CD4-positive, alpha-beta T cell (primary cell): ENCODE data around the gene DNAJA2. TPM values are rescaled to one million over a fixed set of nuclear protein-coding genes. Genes with fewer than 3 reads are reported as not detected.
"Not testable (repeated sequence)": the region's sequence is repeated elsewhere in the genome, so short reads cannot be mapped to it uniquely, and the experiment has no call there.

Experiments
- ATAC-seq: fragments of 200-7000 bp; cut with Tn5 transposase; one replicate; pipeline ENCODE4 v1.10.0; 2022; ENCODE audit warnings: mild to moderate bottlenecking; ENCODE audit not compliant: poor library complexity
- CTCF ChIA-PET: fragments of 350-600 bp; sonication (Branson Sonifier 250); formaldehyde crosslinking; loops from one replicate; lab custom pipeline; 2021; ENCODE audit warnings: antibody characterized with exemption, inconsistent platforms; lab: Charles Lee
- POLR2A ChIA-PET: fragments of 350-600 bp; sonication (Branson Sonifier 250); formaldehyde crosslinking; loops from one replicate; lab custom pipeline; 2021; ENCODE audit warnings: antibody characterized with exemption, inconsistent platforms; lab: Charles Lee
- DNase-seq, 14 experiments: peaks; one replicate each; pipeline ENCODE4 v3.0.0-alpha.2; 2013 to 2020; ENCODE audit warnings: mixed read lengths in 2 of 14
- H3K27ac ChIP-seq, 2 donors: one replicate each; pipeline versions ENCODE4 v1.5.1 to v1.7.0; 2013; ENCODE audit warnings: low read length in 2 of 2, low read depth in 1 of 2, mild to moderate bottlenecking in 1 of 2
- H3K27me3 ChIP-seq, 2 experiments: 1 replicate in 1 of 2; 2 replicates in 1 of 2; pipeline versions ENCODE4 v1.6.1 to v1.7.0; 2013; ENCODE audit warnings: low read length in 2 of 2, control low read depth in 1 of 2, mild to moderate bottlenecking in 1 of 2, moderate library complexity in 1 of 2; ENCODE audit not compliant: insufficient read depth in 2 of 2, control insufficient read depth in 1 of 2
- H3K36me3 ChIP-seq: one replicate; pipeline ENCODE4 v1.6.1; 2013; ENCODE audit warnings: low read length, control low read depth; ENCODE audit not compliant: insufficient read depth
- H3K4me1 ChIP-seq: one replicate; pipeline ENCODE4 v1.6.1; 2013; ENCODE audit warnings: low read length, control low read depth; ENCODE audit not compliant: insufficient read depth
- H3K4me3 ChIP-seq: one replicate; pipeline ENCODE4 v1.5.1; 2013; ENCODE audit warnings: mild to moderate bottlenecking, low read length, moderate library complexity
- H3K9me3 ChIP-seq, 2 experiments: 1 replicate in 1 of 2; 2 replicates in 1 of 2; pipeline versions ENCODE4 v1.6.1 to v1.7.0; 2013; ENCODE audit warnings: low read length in 2 of 2, mild to moderate bottlenecking in 2 of 2, control low read depth in 1 of 2, moderate library complexity in 1 of 2; ENCODE audit not compliant: control insufficient read depth in 1 of 2, insufficient read depth in 1 of 2
- H3K27ac Mint-ChIP-seq: one replicate; pipeline ENCODE4 v1.8.0; 2020; ENCODE audit warnings: mixed read lengths
- H3K27me3 Mint-ChIP-seq: one replicate; pipeline ENCODE4 v1.8.0; 2021; ENCODE audit warnings: mixed read lengths
- H3K36me3 Mint-ChIP-seq: one replicate; pipeline ENCODE4 v1.8.0; 2021; ENCODE audit warnings: low read depth, mixed read lengths
- H3K4me1 Mint-ChIP-seq: one replicate; pipeline ENCODE4 v1.8.0; 2021; ENCODE audit warnings: low read depth, mixed read lengths
- H3K4me3 Mint-ChIP-seq: one replicate; pipeline ENCODE4 v1.8.0; 2020; ENCODE audit warnings: mild to moderate bottlenecking, mixed read lengths
- H3K9me3 Mint-ChIP-seq: one replicate; pipeline ENCODE4 v1.8.0; 2020; ENCODE audit warnings: mixed read lengths
- intact Hi-C, 2 experiments: fragments of 100-400 bp; cut with DNase I in 1 of 2; cut with micrococcal nuclease in 1 of 2; formaldehyde crosslinking; loops; one replicate each; pipeline versions ENCODE4 v1.15.1 to v1.9.0; 2023 to 2025; cut with DNase I, micrococcal nuclease
- total RNA-seq, 174 experiments: library from RNA in 2 of 174; stranded (reverse) in 2 of 174; gene quantifications; one replicate each; pipeline ENCODE4 v1.2.3 and lab custom pipeline; 2021 to 2026
- TF ChIP-seq, protein P1 (sequence below): fragments of 200-600 bp; IDR thresholded peaks from one replicate; pipeline ENCODE4 v1.8.0; 2022; ENCODE audit warnings: antibody characterized with exemption, mild to moderate bottlenecking

The DNAJA2 gene
- total RNA-seq, 2 experiments from 2014 or later, result 80.8 to 81.4 TPM

DNA sequence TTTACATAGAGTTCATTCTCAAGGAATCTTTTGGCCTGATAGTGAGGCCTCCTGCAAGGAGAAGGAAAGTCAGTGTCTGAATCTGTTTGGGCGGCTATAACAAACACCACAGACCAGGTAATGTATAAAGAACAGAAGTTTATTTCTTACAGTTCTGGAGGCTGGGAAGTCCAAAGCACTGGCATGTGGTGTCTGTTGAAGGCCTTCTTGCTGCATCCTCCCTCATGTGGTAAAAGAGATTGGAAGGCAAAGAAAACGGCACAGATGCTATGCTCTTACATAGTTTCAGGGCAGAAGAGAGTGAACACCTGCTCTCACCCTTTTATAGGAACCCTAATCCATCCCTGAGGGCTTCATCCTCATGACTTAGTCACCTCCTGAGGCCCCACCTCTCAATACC, 31.2 kb upstream of the DNAJA2 start:
- H3K27me3 ChIP-seq, result no peaks in the 10 kb centered on the region
- H3K27ac Mint-ChIP-seq, result no peak overlapping the region
- no peaks in the 10 kb centered on the region for H3K4me1 ChIP-seq
- no peaks in the 10 kb centered on the region for H3K27me3 Mint-ChIP-seq
- ChIA-PET POLR2A (no interaction called here), CTCF (no interaction called here)
- ATAC-seq (no peak), DNase-seq (no peak)
- TF ChIP-seq, protein P1, sequence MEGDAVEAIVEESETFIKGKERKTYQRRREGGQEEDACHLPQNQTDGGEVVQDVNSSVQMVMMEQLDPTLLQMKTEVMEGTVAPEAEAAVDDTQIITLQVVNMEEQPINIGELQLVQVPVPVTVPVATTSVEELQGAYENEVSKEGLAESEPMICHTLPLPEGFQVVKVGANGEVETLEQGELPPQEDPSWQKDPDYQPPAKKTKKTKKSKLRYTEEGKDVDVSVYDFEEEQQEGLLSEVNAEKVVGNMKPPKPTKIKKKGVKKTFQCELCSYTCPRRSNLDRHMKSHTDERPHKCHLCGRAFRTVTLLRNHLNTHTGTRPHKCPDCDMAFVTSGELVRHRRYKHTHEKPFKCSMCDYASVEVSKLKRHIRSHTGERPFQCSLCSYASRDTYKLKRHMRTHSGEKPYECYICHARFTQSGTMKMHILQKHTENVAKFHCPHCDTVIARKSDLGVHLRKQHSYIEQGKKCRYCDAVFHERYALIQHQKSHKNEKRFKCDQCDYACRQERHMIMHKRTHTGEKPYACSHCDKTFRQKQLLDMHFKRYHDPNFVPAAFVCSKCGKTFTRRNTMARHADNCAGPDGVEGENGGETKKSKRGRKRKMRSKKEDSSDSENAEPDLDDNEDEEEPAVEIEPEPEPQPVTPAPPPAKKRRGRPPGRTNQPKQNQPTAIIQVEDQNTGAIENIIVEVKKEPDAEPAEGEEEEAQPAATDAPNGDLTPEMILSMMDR, result no peak
- no peak overlapping the region for H3K4me3 Mint-ChIP-seq
- no peak overlapping the region for H3K27ac ChIP-seq
- no peaks in the 10 kb centered on the region for H3K36me3 Mint-ChIP-seq
- no peak overlapping the region for H3K4me3 ChIP-seq
- intact Hi-C loops, result no loop called here
- H3K9me3 ChIP-seq, result no peaks in the 10 kb centered on the region
- no peaks in the 10 kb centered on the region for H3K4me1 Mint-ChIP-seq
- H3K36me3 ChIP-seq, result no peaks in the 10 kb centered on the region
- no peaks in the 10 kb centered on the region for H3K9me3 Mint-ChIP-seq

DNA sequence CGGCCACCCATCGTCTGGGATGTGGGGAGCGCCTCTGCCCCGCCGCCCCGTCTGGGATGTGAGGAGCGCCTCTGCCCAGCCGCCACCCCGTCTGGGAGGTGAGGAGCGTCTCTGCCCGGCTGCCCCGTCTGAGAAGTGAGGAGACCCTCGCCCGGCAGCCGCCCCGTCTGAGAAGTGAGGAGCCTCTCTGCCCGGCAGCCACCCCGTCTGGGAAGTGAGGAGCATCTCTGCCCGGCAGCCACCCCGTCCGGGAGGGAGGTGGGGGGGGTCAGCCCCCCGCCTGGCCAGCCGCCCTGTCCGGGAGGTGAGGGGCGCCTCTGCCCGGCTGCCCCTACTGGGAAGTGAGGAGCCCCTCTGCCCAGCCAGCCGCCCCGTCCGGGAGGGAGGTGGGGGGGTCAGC, 26.6 kb upstream of the DNAJA2 start:
- CTCF ChIA-PET, H3K9me3 ChIP-seq, H3K36me3 ChIP-seq, H3K4me1 ChIP-seq, intact Hi-C loops, H3K9me3 Mint-ChIP-seq, POLR2A ChIA-PET, ATAC-seq, H3K4me1 Mint-ChIP-seq, H3K4me3 ChIP-seq, H3K36me3 Mint-ChIP-seq, H3K27ac ChIP-seq, H3K27ac Mint-ChIP-seq, H3K27me3 ChIP-seq, H3K4me3 Mint-ChIP-seq, DNase-seq, H3K27me3 Mint-ChIP-seq: not testable (repeated sequence)

DNA sequence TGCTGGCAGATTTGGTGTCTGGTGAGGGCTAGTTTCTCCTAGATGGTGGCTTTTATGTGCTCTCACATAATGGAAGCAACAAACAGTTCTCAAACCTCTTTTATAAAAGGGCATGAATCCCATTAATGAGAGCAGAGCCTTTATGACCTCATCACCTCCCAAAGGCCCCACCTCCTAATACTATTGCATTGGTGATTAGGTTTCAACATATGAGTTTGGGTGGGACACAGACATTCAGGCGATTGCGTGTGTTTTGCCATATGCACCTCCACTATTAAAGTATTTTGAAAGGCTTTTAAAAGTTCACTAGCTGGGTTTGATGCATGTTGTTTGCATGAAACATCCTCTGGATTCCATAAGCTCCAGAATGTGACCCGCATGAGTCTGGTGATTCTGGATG, 24.4 kb upstream of the DNAJA2 start:
- H3K9me3 ChIP-seq, result no peaks in the 10 kb centered on the region
- H3K36me3 ChIP-seq, result no peaks in the 10 kb centered on the region
- Mint-ChIP-seq H3K4me1 (no peaks in the 10 kb centered on the region), H3K4me3 (no peak overlapping the region), H3K27ac (no peak overlapping the region), H3K9me3 (no peaks in the 10 kb centered on the region), H3K36me3 (no peaks in the 10 kb centered on the region), H3K27me3 (peaks cover 4% of the 10 kb centered on the region)
- TF ChIP-seq, protein P1, result no peak
- no peaks in the 10 kb centered on the region for H3K27me3 ChIP-seq
- no peaks in the 10 kb centered on the region for H3K4me1 ChIP-seq
- H3K27ac ChIP-seq, result no peak overlapping the region
- H3K4me3 ChIP-seq, result no peak overlapping the region
- CTCF ChIA-PET, result no interaction called here
- DNase-seq (no peak), ATAC-seq (no peak)
- POLR2A ChIA-PET, result no interaction called here
- intact Hi-C loops, result no loop called here

DNA sequence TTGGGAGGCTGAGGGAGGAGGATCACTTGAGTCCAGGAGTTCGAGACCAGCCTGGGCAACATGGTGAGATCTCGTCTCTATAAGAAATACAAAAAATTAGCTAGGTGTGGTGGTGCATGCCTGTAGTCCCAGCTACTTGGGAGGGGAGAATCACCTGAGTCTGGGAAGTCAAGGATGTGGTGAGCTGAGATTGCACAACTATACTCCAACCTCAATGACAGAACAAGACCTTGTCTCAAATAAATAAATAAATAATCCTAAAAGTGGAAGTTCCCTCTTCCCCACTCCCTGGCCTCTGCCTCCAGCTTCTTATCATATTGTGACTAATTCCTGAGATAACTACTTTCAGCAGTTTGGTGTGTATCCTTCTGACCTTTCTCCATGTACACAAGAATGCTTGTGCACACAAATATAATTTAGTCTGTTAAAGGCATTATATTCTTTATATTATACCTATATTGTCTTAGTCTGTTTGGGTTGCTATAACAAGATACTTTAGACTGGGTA, 23.5 kb upstream of the DNAJA2 start:
- H3K27ac ChIP-seq, result no peak overlapping the region
- H3K4me1 ChIP-seq, result no peaks in the 10 kb centered on the region
- POLR2A ChIA-PET, result no interaction called here
- no peaks in the 10 kb centered on the region for H3K36me3 ChIP-seq
- Mint-ChIP-seq H3K9me3 (no peaks in the 10 kb centered on the region), H3K27me3 (peaks cover 4% of the 10 kb centered on the region), H3K4me1 (no peaks in the 10 kb centered on the region), H3K4me3 (no peak overlapping the region), H3K27ac (no peak overlapping the region), H3K36me3 (no peaks in the 10 kb centered on the region)
- TF ChIP-seq, protein P1, result no peak
- CTCF ChIA-PET, result no interaction called here
- no peak for ATAC-seq
- peaks cover 0 to 5% of the 10 kb centered on the region in 2 experiments for H3K9me3 ChIP-seq
- DNase-seq, result no peak
- intact Hi-C loops, result no loop called here
- H3K27me3 ChIP-seq, result no peaks in the 10 kb centered on the region
- H3K4me3 ChIP-seq, result no peak overlapping the region
